ENCODE results near the gene ALG8.
"Not testable (repeated sequence)": the region's sequence is repeated elsewhere in the genome, so short reads cannot be mapped to it uniquely, and the experiment has no call there.

ALG8 gene

GRCh38 chr11:78072455-78072854, 67.0 kb downstream of the ALG8 start:
- DNase-seq (ENCODE audit: low read depth in 1 of 2, low spot score in 1 of 2), result no peak

- DNase-seq (ENCODE audit: low read depth in 1 of 2, low spot score in 1 of 2), result no peak
Observed at GRCh38 chr11:78071717-78072116, 67.7 kb downstream of the ALG8 start.

GRCh38 chr11:78070621-78071020, 68.8 kb downstream of the ALG8 start:
- DNase-seq (ENCODE audit: low read depth in 1 of 2, low spot score in 1 of 2), result no peak

- no peak for DNase-seq (ENCODE audit: low read depth in 1 of 2, low spot score in 1 of 2)
Observed at GRCh38 chr11:78069465-78069864, 70.0 kb downstream of the ALG8 start.

GRCh38 chr11:78067704-78068103, 71.7 kb downstream of the ALG8 start:
- no peak for DNase-seq (ENCODE audit: low read depth in 1 of 2, low spot score in 1 of 2)

GRCh38 chr11:78066471-78066870, 73.0 kb downstream of the ALG8 start:
- no peak for DNase-seq (ENCODE audit: low read depth in 1 of 2, low spot score in 1 of 2)

GRCh38 chr11:78065203-78065602, 74.2 kb downstream of the ALG8 start:
- DNase-seq (ENCODE audit: low read depth in 1 of 2, low spot score in 1 of 2), result no peak

- DNase-seq (ENCODE audit: low read depth in 1 of 2, low spot score in 1 of 2), result no peak
Observed at GRCh38 chr11:78063440-78064181, 75.8 kb downstream of the ALG8 start, which contains the start of gene THRSP. TSS of gene THRSP (plus strand) at chr11:78063861. CDS start at chr11:78063882, 21 bp downstream.

- DNase-seq (ENCODE audit: low read depth in 1 of 2, low spot score in 1 of 2), result no peak
Observed at GRCh38 chr11:78062671-78063070, 76.8 kb downstream of the ALG8 start.

- no peak for DNase-seq (ENCODE audit: low read depth in 1 of 2, low spot score in 1 of 2)
Observed at GRCh38 chr11:78061921-78062311, 77.5 kb downstream of the ALG8 start.

GRCh38 chr11:78061088-78061920, 78.1 kb downstream of the ALG8 start:
- no peak for DNase-seq (ENCODE audit: low read depth in 1 of 2, low spot score in 1 of 2)

- no peak for DNase-seq (ENCODE audit: low read depth in 1 of 2, low spot score in 1 of 2)
Observed at GRCh38 chr11:78060533-78060932, 78.9 kb downstream of the ALG8 start.

GRCh38 chr11:78059749-78060328, 79.6 kb downstream of the ALG8 start:
- not testable (repeated sequence) for DNase-seq (ENCODE audit: low read depth in 1 of 2, low spot score in 1 of 2)

- no peak for DNase-seq (ENCODE audit: low read depth in 1 of 2, low spot score in 1 of 2)
Observed at GRCh38 chr11:78057462-78058055, 81.9 kb downstream of the ALG8 start.

GRCh38 chr11:78056093-78056492, 83.3 kb downstream of the ALG8 start:
- no peak for DNase-seq (ENCODE audit: low read depth in 1 of 2, low spot score in 1 of 2)

GRCh38 chr11:78054971-78055370, 84.5 kb downstream of the ALG8 start:
- no peak for DNase-seq (ENCODE audit: low read depth in 1 of 2, low spot score in 1 of 2)

GRCh38 chr11:78050964-78051831, 88.2 kb downstream of the ALG8 start:
- DNase-seq (ENCODE audit: low read depth in 1 of 2, low spot score in 1 of 2), result no peak

Measured in activated CD4-positive, alpha-beta T cell treated with anti-CD3 and anti-CD28 coated beads, Interleukin-2, amount 50 U/mL, for 24 hours (primary cell).